Measurements from ENCODE around the gene NIN.
"Not testable (repeated sequence)": the region's sequence is repeated elsewhere in the genome, so short reads cannot be mapped to it uniquely, and the experiment has no call there.

NIN gene

GRCh38 chr14:50705026-50705593 is 125.9 kb downstream of the NIN start:
- no peak for DNase-seq

DNA sequence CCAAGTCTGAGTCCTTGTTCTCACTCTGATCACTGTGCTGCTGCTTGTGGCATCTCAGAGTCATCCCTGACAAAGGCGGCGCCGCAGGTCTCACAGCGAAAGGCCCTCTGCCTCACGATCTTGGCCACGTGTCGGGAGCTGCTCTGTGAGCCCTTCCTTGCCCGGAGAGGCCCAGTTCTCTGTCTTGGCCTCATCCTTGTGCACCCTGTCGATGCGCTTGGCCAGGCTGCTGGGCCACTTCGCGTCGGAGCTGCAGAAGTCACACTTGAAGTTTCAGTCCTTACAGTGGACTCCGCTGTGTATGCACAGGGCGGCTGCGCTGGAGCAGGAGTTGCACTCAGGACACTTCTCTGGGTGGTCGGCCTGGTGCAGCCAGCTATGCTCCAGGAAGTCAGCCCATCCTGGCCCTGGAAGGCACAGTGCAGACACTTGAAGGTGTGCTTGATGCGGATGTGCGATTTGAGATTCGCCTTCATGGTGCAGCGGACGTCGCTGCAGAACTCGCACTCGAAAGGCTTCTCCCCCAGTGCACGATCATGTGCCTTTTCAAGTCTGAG is 126.4 kb downstream of the NIN start:
- no peak for DNase-seq

- DNase-seq: no peak
Measured at GRCh38 chr14:50697659-50698290, 133.2 kb downstream of the NIN start.

GRCh38 chr14:50694260-50694659 is 136.7 kb downstream of the NIN start:
- not testable (repeated sequence) for DNase-seq

- DNase-seq: no peak
Measured at GRCh38 chr14:50688875-50689274, 142.1 kb downstream of the NIN start.

GRCh38 chr14:50679674-50680073 is 151.3 kb downstream of the NIN start:
- no peak for DNase-seq

DNA sequence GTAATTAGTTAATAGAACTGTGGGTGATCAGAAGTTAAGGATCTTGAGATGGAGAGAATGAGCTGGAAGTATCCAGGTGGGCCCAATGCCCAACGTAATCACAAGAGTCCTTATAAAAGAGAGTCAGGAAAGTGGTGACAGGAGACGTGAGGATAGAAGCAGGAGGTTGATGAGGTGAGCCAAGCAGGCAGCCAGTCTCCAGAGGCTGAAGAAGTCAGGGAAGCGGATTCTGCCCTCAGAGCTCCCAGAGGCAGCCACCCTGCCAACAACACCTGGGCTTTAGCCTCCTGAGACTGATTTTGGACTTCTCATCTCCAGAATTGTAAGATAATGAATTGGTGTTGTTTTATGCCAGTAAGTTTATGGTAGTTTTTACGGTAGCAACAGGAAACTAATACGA is 152.8 kb downstream of the NIN start:
- DNase-seq: no peak

DNA sequence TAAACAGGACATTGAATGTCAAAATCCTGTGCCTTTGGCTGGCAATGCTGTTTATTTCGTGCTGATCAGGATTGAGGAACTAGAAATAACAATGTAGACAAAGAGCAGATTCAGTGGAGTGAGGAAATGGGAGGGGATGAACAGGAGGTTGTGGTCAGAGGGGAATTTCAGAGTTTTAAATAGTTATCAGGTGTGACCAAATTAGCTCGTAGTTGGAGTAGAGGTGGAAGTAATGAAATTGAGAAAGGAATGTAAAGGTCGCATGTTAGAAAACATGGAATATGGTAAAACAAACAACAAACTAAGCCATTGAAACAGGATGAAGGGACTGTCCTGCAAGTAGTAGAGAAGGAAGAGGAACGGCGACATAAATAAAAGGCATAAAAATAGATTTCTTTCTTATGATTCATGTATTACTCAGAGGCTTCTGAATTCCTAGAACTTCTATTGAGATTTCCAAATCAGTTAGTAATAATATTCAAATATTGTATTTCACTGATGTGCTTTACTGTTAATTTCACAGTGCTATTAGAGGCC is 153.4 kb downstream of the NIN start:
- no peak for DNase-seq

- DNase-seq: no peak
Measured at GRCh38 chr14:50676814-50677516, 154.0 kb downstream of the NIN start.

DNA sequence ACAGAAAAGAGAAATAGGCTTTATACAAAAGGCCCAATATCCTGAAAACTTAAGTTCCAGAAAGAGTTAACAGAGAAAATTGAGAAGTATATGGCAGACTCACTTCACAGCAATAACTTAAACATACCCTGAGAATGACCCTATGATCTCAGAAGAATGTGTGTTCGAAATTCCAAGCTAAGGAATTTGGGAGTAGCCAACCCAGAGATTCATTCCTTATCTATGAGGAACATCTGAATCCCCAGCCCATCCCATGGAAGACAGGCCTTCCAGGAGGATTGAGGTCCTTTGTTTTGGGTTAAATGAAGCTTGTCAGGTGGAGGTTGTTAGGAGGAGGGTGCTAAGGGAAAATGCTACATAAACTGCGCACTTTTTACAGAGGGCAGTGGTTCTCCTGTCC is 155.4 kb downstream of the NIN start:
- DNase-seq: no peak

DNA sequence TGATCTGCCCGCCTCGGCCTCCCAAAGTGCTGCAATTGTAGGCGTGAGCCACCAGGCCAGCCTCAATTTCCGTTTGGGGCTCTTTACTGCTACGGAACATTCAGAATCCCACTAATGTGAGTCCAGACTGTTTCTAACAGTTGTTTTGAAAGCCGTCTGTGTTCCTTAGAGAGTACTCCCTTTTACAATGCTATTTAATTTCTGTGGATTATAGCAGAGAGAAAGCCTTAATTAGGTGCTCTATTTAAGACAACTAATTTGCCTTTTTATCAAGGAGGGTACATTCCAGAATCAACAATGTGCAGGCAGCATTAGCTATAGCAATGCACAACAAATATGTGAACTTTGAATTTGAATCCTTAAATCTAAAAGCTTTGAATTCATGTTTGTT is 160.1 kb downstream of the NIN start:
- DNase-seq: no peak

DNA sequence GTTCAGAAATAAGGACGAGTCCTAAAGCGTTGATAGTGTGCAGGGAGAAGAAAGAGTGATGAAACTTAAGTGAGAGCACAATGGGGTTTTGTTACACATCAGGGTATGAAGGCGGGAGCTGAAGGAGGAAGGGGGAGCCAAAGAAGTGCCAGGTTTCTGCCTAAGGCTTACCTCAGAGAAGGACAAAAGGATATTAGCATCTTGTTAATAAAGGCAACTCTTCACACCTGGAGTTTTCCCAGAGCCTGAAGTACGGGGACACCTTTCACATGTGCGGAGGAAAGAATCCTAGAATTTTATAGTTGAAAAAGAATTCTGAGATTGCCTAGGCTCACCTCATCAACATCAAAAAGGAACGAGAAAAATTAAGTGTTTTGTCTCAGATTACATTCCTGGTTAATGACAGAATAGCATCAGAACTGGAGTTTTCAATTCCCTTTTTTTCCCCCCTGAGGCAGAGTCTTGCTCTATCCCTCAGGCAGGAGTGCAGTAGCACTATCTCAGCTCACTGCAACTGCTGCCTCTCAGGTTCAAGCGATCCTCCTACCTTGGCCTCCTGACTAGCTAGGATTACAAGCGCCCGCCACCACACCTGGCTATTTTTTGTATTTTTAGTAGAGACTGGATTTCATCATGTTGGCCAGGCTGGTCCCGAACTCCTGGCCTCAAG is 160.6 kb downstream of the NIN start:
- DNase-seq: no peak
